ENCODE results near the gene CMSS1. TPM values are rescaled to one million over a fixed set of nuclear protein-coding genes. Genes with fewer than 3 reads are reported as not detected.

The CMSS1 gene
- total and polyA plus RNA-seq, 5 donors from 2014 or later, result 20.5 to 34.0 (median 22.0) TPM

- H3K9me3 Mint-ChIP-seq, result peaks cover 0 to 4% (median 2%) of the 10 kb centered on the region in 7 donors
- H3K27ac Mint-ChIP-seq, result peak overlapping the region in 1 of 3 donors; percentile 73
- Histone ChIP-seq H3K27me3 (ENCODE audit: control insufficient read depth, insufficient read depth, low read length) (no peaks in the 10 kb centered on the region), H3K9me3 (ENCODE audit: control insufficient read depth in 2 of 2, low read length in 2 of 2) (no peaks in the 10 kb centered on the region), H3K27ac (ENCODE audit: insufficient read depth, low read length, poor library complexity, severe bottlenecking) (no peak overlapping the region), H3K4me1 (ENCODE audit: control insufficient read depth, insufficient read depth, low read length, poor library complexity, severe bottlenecking) (no peaks in the 10 kb centered on the region), H3K36me3 (ENCODE audit: control insufficient read depth, insufficient read depth, low read length) (no peaks in the 10 kb centered on the region), H3K4me3 (ENCODE audit: low read depth, low read length) (no peak overlapping the region)
- DNase-seq, result no peak
- ATAC-seq (ENCODE audit: low read depth in 2 of 2), result no peak
- peaks cover 18% of the 10 kb centered on the region for H3K36me3 Mint-ChIP-seq
- H3K4me1 Mint-ChIP-seq, result peaks cover 0 to 20% (median 13%) of the 10 kb centered on the region in 4 donors
- H3K27me3 Mint-ChIP-seq, result no peaks in the 10 kb centered on the region
- H3K4me3 Mint-ChIP-seq, result no peak overlapping the region
Observed at GRCh38 chr3:99921377-99921695, 103.7 kb downstream of the CMSS1 start.

GRCh38 chr3:99921986-99922385, 104.3 kb downstream of the CMSS1 start:
- no peak for DNase-seq
- Mint-ChIP-seq H3K4me3 (no peak overlapping the region), H3K27me3 (no peaks in the 10 kb centered on the region), H3K36me3 (peaks cover 18% of the 10 kb centered on the region), H3K27ac (no peak overlapping the region), H3K4me1 (peaks cover 0 to 21% (median 14%) of the 10 kb centered on the region in 4 donors), H3K9me3 (peaks cover 0 to 4% (median 2%) of the 10 kb centered on the region in 7 donors)
- no peak overlapping the region for H3K4me3 ChIP-seq (ENCODE audit: low read depth, low read length)
- no peaks in the 10 kb centered on the region for H3K27me3 ChIP-seq (ENCODE audit: control insufficient read depth, insufficient read depth, low read length)
- H3K36me3 ChIP-seq (ENCODE audit: control insufficient read depth, insufficient read depth, low read length), result no peaks in the 10 kb centered on the region
- H3K4me1 ChIP-seq (ENCODE audit: control insufficient read depth, insufficient read depth, low read length, poor library complexity, severe bottlenecking), result no peaks in the 10 kb centered on the region
- ATAC-seq (ENCODE audit: low read depth in 2 of 2), result no peak
- H3K9me3 ChIP-seq (ENCODE audit: control insufficient read depth in 2 of 2, low read length in 2 of 2), result no peaks in the 10 kb centered on the region
- H3K27ac ChIP-seq (ENCODE audit: insufficient read depth, low read length, poor library complexity, severe bottlenecking), result no peak overlapping the region

GRCh38 chr3:99923873-99924272, 106.2 kb downstream of the CMSS1 start:
- no peak overlapping the region for H3K27ac ChIP-seq (ENCODE audit: insufficient read depth, low read length, poor library complexity, severe bottlenecking)
- H3K27ac Mint-ChIP-seq, result peak overlapping the region in 1 of 3 donors; percentile 10
- H3K4me3 Mint-ChIP-seq, result no peak overlapping the region
- peaks cover 0 to 4% (median 0%) of the 10 kb centered on the region in 7 donors for H3K9me3 Mint-ChIP-seq
- H3K27me3 Mint-ChIP-seq, result no peaks in the 10 kb centered on the region
- H3K36me3 ChIP-seq (ENCODE audit: control insufficient read depth, insufficient read depth, low read length), result no peaks in the 10 kb centered on the region
- H3K4me1 Mint-ChIP-seq, result peaks cover 0 to 20% (median 13%) of the 10 kb centered on the region in 4 donors
- no peak for DNase-seq
- ATAC-seq (ENCODE audit: low read depth in 2 of 2), result no peak
- no peaks in the 10 kb centered on the region for H3K4me1 ChIP-seq (ENCODE audit: control insufficient read depth, insufficient read depth, low read length, poor library complexity, severe bottlenecking)
- H3K9me3 ChIP-seq (ENCODE audit: control insufficient read depth in 2 of 2, low read length in 2 of 2), result no peaks in the 10 kb centered on the region
- H3K27me3 ChIP-seq (ENCODE audit: control insufficient read depth, insufficient read depth, low read length), result no peaks in the 10 kb centered on the region
- peaks cover 11% of the 10 kb centered on the region for H3K36me3 Mint-ChIP-seq
- H3K4me3 ChIP-seq (ENCODE audit: low read depth, low read length), result no peak overlapping the region

GRCh38 chr3:99925584-99926230, 108.0 kb downstream of the CMSS1 start:
- Mint-ChIP-seq H3K27me3 (no peaks in the 10 kb centered on the region), H3K4me3 (no peak overlapping the region), H3K9me3 (peaks cover 0 to 3% (median 0%) of the 10 kb centered on the region in 7 donors), H3K4me1 (peaks cover 0 to 19% (median 13%) of the 10 kb centered on the region in 4 donors), H3K27ac (no peak overlapping the region), H3K36me3 (peaks cover 11% of the 10 kb centered on the region)
- no peaks in the 10 kb centered on the region for H3K27me3 ChIP-seq (ENCODE audit: control insufficient read depth, insufficient read depth, low read length)
- no peak for ATAC-seq (ENCODE audit: low read depth in 2 of 2)
- no peaks in the 10 kb centered on the region for H3K9me3 ChIP-seq (ENCODE audit: control insufficient read depth in 2 of 2, low read length in 2 of 2)
- no peaks in the 10 kb centered on the region for H3K36me3 ChIP-seq (ENCODE audit: control insufficient read depth, insufficient read depth, low read length)
- H3K4me1 ChIP-seq (ENCODE audit: control insufficient read depth, insufficient read depth, low read length, poor library complexity, severe bottlenecking), result no peaks in the 10 kb centered on the region
- DNase-seq, result no peak
- H3K4me3 ChIP-seq (ENCODE audit: low read depth, low read length), result no peak overlapping the region
- no peak overlapping the region for H3K27ac ChIP-seq (ENCODE audit: insufficient read depth, low read length, poor library complexity, severe bottlenecking)

- peak overlapping the region in 1 of 4 donors; percentile 17 for H3K4me3 Mint-ChIP-seq
- no peaks in the 10 kb centered on the region for H3K9me3 ChIP-seq (ENCODE audit: control insufficient read depth in 2 of 2, low read length in 2 of 2)
- H3K9me3 Mint-ChIP-seq, result peaks cover 0 to 4% (median 0%) of the 10 kb centered on the region in 7 donors
- DNase-seq (no peak), ATAC-seq (ENCODE audit: low read depth in 2 of 2) (no peak)
- no peak overlapping the region for H3K4me3 ChIP-seq (ENCODE audit: low read depth, low read length)
- H3K27me3 Mint-ChIP-seq, result no peaks in the 10 kb centered on the region
- H3K27ac Mint-ChIP-seq, result peak overlapping the region in 1 of 3 donors; percentile 9
- no peaks in the 10 kb centered on the region for H3K36me3 ChIP-seq (ENCODE audit: control insufficient read depth, insufficient read depth, low read length)
- peaks cover 0 to 10% (median 4%) of the 10 kb centered on the region in 4 donors for H3K4me1 Mint-ChIP-seq
- no peaks in the 10 kb centered on the region for H3K27me3 ChIP-seq (ENCODE audit: control insufficient read depth, insufficient read depth, low read length)
- H3K27ac ChIP-seq (ENCODE audit: insufficient read depth, low read length, poor library complexity, severe bottlenecking), result no peak overlapping the region
- H3K4me1 ChIP-seq (ENCODE audit: control insufficient read depth, insufficient read depth, low read length, poor library complexity, severe bottlenecking), result no peaks in the 10 kb centered on the region
- H3K36me3 Mint-ChIP-seq, result peaks cover 11% of the 10 kb centered on the region
Observed at GRCh38 chr3:99927671-99928457, 110.2 kb downstream of the CMSS1 start.

GRCh38 chr3:99928771-99929744, 111.4 kb downstream of the CMSS1 start:
- Histone ChIP-seq H3K36me3 (ENCODE audit: control insufficient read depth, insufficient read depth, low read length) (no peaks in the 10 kb centered on the region), H3K9me3 (ENCODE audit: control insufficient read depth in 2 of 2, low read length in 2 of 2) (no peaks in the 10 kb centered on the region), H3K4me1 (ENCODE audit: control insufficient read depth, insufficient read depth, low read length, poor library complexity, severe bottlenecking) (no peaks in the 10 kb centered on the region), H3K27ac (ENCODE audit: insufficient read depth, low read length, poor library complexity, severe bottlenecking) (no peak overlapping the region), H3K4me3 (ENCODE audit: low read depth, low read length) (no peak overlapping the region), H3K27me3 (ENCODE audit: control insufficient read depth, insufficient read depth, low read length) (no peaks in the 10 kb centered on the region)
- Mint-ChIP-seq H3K27me3 (no peaks in the 10 kb centered on the region), H3K4me1 (peaks cover 0 to 12% (median 0%) of the 10 kb centered on the region in 4 donors), H3K27ac (no peak overlapping the region), H3K4me3 (no peak overlapping the region), H3K36me3 (peaks cover 5% of the 10 kb centered on the region), H3K9me3 (peaks cover 0 to 2% (median 0%) of the 10 kb centered on the region in 7 donors)
- ATAC-seq (ENCODE audit: low read depth in 2 of 2) (no peak), DNase-seq (no peak)

- no peak for DNase-seq
- Histone ChIP-seq H3K27ac (ENCODE audit: insufficient read depth, low read length, poor library complexity, severe bottlenecking) (no peak overlapping the region), H3K4me1 (ENCODE audit: control insufficient read depth, insufficient read depth, low read length, poor library complexity, severe bottlenecking) (no peaks in the 10 kb centered on the region), H3K4me3 (ENCODE audit: low read depth, low read length) (no peak overlapping the region), H3K27me3 (ENCODE audit: control insufficient read depth, insufficient read depth, low read length) (no peaks in the 10 kb centered on the region), H3K36me3 (ENCODE audit: control insufficient read depth, insufficient read depth, low read length) (no peaks in the 10 kb centered on the region), H3K9me3 (ENCODE audit: control insufficient read depth in 2 of 2, low read length in 2 of 2) (no peaks in the 10 kb centered on the region)
- Mint-ChIP-seq H3K27me3 (no peaks in the 10 kb centered on the region), H3K36me3 (peaks cover 5% of the 10 kb centered on the region), H3K27ac (no peak overlapping the region), H3K4me1 (peaks cover 0 to 17% (median 0%) of the 10 kb centered on the region in 4 donors), H3K9me3 (peaks cover 0 to 2% (median 0%) of the 10 kb centered on the region in 7 donors), H3K4me3 (no peak overlapping the region)
- ATAC-seq (ENCODE audit: low read depth in 2 of 2), result no peak
Observed at GRCh38 chr3:99929745-99930139, 112.1 kb downstream of the CMSS1 start.

All from CD4-positive, CD25-positive, alpha-beta regulatory T cell (primary cell).